Measurements from ENCODE around the gene KDM6B. TPM values are rescaled to one million over a fixed set of nuclear protein-coding genes. Genes with fewer than 3 reads are reported as not detected.
"Not testable (repeated sequence)": the region's sequence is repeated elsewhere in the genome, so short reads cannot be mapped to it uniquely, and the experiment has no call there.

KDM6B gene
- polyA plus RNA-seq, 1 donor from 2014 or later = 2.5 TPM

DNA sequence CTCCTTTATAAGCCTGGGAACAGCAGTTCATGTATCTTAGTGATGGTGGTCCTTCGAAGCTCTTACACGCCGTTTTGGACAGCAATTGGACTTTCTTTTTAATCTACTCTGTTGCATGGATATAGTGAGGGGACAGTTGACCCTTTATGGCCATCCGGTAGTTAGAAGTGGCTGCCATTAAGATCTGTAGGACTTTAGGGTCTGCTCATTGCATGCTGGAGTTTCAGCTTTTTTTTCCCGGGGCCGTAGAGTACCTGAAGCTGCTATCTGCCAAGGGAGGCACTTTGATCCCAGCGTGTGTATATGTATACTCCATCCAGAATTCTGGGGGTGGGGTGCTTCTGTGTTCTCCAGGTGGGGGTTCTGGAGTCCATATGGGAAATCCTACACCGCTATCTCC, 25.0 kb downstream of the KDM6B start:
- Histone ChIP-seq H3K27me3 (ENCODE audit: insufficient read depth, low read depth, low read length) (no peaks in the 10 kb centered on the region), H3K36me3 (ENCODE audit: insufficient read depth, low read length) (no peaks in the 10 kb centered on the region), H3K4me3 (ENCODE audit: low read length) (peak overlapping the region; percentile 85), H3K4me2 (ENCODE audit: low read length) (peak overlapping the region; percentile 71), H3K79me2 (replicated peaks; ENCODE audit: insufficient read depth, low read length) (peaks cover 22% of the 10 kb centered on the region), H3K27ac (ENCODE audit: low read length) (peak overlapping the region; percentile 98), H3F3A (ENCODE audit: insufficient read depth, low read length, poor library complexity, severe bottlenecking) (peaks cover 13% of the 10 kb centered on the region), H3K9ac (ENCODE audit: low read length) (peak overlapping the region; percentile 92), H4K20me1 (ENCODE audit: insufficient read depth) (no peaks in the 10 kb centered on the region), H3K9me3 (ENCODE audit: low read length) (no peaks in the 10 kb centered on the region), H2AFZ (ENCODE audit: low read depth, low read length) (no peak overlapping the region), H3K9me2 (ENCODE audit: insufficient read depth, low read length) (no peaks in the 10 kb centered on the region)
- TF ChIP-seq MXI1 (conservative IDR thresholded peaks at IDR 0.05; ENCODE audit: poor library complexity, severe bottlenecking) (no peak), EZH2 (IDR thresholded peaks at IDR 0.05; ENCODE audit: borderline replicate concordance, insufficient read depth, low read length, poor library complexity, severe bottlenecking) (no peak), TAF1 (IDR thresholded peaks at IDR 0.05; ENCODE audit: low read depth) (no peak), RAD21 (conservative IDR thresholded peaks at IDR 0.05) (no peak), EP300 (conservative IDR thresholded peaks at IDR 0.05; ENCODE audit: poor library complexity, severe bottlenecking) (no peak), SMC3 (conservative IDR thresholded peaks at IDR 0.05; ENCODE audit: poor library complexity) (no peak), POLR2AphosphoS5 (IDR thresholded peaks at IDR 0.05) (no peak)
- TF ChIP-seq, protein P1, sequence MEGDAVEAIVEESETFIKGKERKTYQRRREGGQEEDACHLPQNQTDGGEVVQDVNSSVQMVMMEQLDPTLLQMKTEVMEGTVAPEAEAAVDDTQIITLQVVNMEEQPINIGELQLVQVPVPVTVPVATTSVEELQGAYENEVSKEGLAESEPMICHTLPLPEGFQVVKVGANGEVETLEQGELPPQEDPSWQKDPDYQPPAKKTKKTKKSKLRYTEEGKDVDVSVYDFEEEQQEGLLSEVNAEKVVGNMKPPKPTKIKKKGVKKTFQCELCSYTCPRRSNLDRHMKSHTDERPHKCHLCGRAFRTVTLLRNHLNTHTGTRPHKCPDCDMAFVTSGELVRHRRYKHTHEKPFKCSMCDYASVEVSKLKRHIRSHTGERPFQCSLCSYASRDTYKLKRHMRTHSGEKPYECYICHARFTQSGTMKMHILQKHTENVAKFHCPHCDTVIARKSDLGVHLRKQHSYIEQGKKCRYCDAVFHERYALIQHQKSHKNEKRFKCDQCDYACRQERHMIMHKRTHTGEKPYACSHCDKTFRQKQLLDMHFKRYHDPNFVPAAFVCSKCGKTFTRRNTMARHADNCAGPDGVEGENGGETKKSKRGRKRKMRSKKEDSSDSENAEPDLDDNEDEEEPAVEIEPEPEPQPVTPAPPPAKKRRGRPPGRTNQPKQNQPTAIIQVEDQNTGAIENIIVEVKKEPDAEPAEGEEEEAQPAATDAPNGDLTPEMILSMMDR (IDR thresholded peaks at IDR 0.05; ENCODE audit: poor library complexity, severe bottlenecking) = no peak
- TF ChIP-seq, protein P2, sequence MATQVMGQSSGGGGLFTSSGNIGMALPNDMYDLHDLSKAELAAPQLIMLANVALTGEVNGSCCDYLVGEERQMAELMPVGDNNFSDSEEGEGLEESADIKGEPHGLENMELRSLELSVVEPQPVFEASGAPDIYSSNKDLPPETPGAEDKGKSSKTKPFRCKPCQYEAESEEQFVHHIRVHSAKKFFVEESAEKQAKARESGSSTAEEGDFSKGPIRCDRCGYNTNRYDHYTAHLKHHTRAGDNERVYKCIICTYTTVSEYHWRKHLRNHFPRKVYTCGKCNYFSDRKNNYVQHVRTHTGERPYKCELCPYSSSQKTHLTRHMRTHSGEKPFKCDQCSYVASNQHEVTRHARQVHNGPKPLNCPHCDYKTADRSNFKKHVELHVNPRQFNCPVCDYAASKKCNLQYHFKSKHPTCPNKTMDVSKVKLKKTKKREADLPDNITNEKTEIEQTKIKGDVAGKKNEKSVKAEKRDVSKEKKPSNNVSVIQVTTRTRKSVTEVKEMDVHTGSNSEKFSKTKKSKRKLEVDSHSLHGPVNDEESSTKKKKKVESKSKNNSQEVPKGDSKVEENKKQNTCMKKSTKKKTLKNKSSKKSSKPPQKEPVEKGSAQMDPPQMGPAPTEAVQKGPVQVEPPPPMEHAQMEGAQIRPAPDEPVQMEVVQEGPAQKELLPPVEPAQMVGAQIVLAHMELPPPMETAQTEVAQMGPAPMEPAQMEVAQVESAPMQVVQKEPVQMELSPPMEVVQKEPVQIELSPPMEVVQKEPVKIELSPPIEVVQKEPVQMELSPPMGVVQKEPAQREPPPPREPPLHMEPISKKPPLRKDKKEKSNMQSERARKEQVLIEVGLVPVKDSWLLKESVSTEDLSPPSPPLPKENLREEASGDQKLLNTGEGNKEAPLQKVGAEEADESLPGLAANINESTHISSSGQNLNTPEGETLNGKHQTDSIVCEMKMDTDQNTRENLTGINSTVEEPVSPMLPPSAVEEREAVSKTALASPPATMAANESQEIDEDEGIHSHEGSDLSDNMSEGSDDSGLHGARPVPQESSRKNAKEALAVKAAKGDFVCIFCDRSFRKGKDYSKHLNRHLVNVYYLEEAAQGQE (IDR thresholded peaks at IDR 0.05; ENCODE audit: borderline replicate concordance) = no peak

DNA sequence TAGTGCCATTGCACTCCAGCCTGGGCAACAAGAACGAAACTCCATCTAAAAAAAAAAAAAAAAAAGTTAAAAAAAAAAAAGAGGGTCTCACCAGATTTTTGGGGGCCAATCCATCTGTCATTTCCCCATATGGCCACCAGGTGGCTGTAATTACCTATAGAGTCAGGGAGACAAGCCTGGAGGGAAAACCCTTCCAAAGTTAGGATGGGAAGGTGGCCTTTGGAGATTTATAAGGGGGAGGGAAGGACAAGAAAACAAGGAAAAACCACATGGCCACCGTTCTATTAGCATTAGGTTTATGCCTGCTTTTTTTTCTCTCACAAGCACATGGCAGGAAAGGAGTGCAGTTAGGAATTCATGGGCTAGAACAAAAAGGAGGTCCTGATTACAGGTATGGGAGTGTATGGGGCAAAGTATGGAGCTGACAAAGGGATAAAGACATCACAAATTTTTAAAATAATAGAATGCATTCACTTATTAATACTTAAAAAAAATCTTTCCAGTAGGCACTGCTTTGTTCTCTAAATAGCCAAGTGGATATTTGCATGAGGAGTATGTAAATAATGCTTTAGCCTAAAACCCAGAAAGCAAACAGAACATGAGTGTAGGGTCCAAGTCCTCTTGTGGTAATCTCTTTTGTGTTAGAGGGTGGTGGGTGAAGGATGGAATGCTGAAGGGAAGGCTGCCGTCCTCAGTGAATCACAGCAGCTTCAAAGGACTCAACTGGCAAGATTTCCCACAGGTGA, 28.8 kb downstream of the KDM6B start:
- Histone ChIP-seq H3K79me2 (replicated peaks; ENCODE audit: insufficient read depth, low read length) (peaks cover 18% of the 10 kb centered on the region), H3K27ac (ENCODE audit: low read length) (no peak overlapping the region), H3K9me2 (ENCODE audit: insufficient read depth, low read length) (no peaks in the 10 kb centered on the region), H3F3A (ENCODE audit: insufficient read depth, low read length, poor library complexity, severe bottlenecking) (peaks cover 9% of the 10 kb centered on the region), H2AFZ (ENCODE audit: low read depth, low read length) (no peak overlapping the region), H4K20me1 (ENCODE audit: insufficient read depth) (no peaks in the 10 kb centered on the region), H3K9me3 (ENCODE audit: low read length) (no peaks in the 10 kb centered on the region), H3K9ac (ENCODE audit: low read length) (no peak overlapping the region), H3K4me2 (ENCODE audit: low read length) (no peak overlapping the region), H3K36me3 (ENCODE audit: insufficient read depth, low read length) (no peaks in the 10 kb centered on the region), H3K4me3 (ENCODE audit: low read length) (no peak overlapping the region), H3K27me3 (ENCODE audit: insufficient read depth, low read depth, low read length) (no peaks in the 10 kb centered on the region)
- TF ChIP-seq RAD21 (conservative IDR thresholded peaks at IDR 0.05) (peak; percentile 88), TAF1 (IDR thresholded peaks at IDR 0.05; ENCODE audit: low read depth) (no peak), MXI1 (conservative IDR thresholded peaks at IDR 0.05; ENCODE audit: poor library complexity, severe bottlenecking) (no peak), POLR2AphosphoS5 (IDR thresholded peaks at IDR 0.05) (no peak), SMC3 (conservative IDR thresholded peaks at IDR 0.05; ENCODE audit: poor library complexity) (peak; percentile 96), EP300 (conservative IDR thresholded peaks at IDR 0.05; ENCODE audit: poor library complexity, severe bottlenecking) (no peak), EZH2 (IDR thresholded peaks at IDR 0.05; ENCODE audit: borderline replicate concordance, insufficient read depth, low read length, poor library complexity, severe bottlenecking) (no peak)
- TF ChIP-seq, protein P2 (IDR thresholded peaks at IDR 0.05; ENCODE audit: borderline replicate concordance) = peak; percentile 22
- TF ChIP-seq, protein P1 (IDR thresholded peaks at IDR 0.05; ENCODE audit: poor library complexity, severe bottlenecking) = peak; percentile 85

DNA sequence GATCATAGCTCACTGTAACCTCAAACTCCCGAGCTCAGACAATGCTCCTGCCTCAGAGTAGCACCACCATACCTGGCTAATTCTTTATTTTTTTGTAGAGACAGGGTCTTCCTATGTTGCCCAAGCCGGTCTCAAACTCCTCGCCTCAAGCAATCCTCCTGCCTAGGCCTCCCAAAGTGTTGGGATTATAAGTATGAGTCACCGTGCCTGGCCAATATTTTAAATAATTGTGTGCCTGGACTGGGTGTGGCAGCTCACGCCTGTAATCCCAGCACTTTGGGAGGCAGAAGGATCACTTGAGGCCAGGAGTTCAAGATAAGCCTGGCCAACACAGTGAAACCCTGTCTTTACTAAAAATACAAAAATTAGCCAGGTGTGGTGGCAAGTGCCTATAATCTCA, 30.4 kb downstream of the KDM6B start:
- not testable (repeated sequence) for H3K27me3 ChIP-seq (ENCODE audit: insufficient read depth, low read depth, low read length); H3K9me3 ChIP-seq (ENCODE audit: low read length); H4K20me1 ChIP-seq (ENCODE audit: insufficient read depth); H3K4me2 ChIP-seq (ENCODE audit: low read length); H3K4me3 ChIP-seq (ENCODE audit: low read length); H3K36me3 ChIP-seq (ENCODE audit: insufficient read depth, low read length); H3K27ac ChIP-seq (ENCODE audit: low read length); H2AFZ ChIP-seq (ENCODE audit: low read depth, low read length); H3K9me2 ChIP-seq (ENCODE audit: insufficient read depth, low read length); H3K9ac ChIP-seq (ENCODE audit: low read length); H3F3A ChIP-seq (ENCODE audit: insufficient read depth, low read length, poor library complexity, severe bottlenecking)
- peaks cover 13% of the 10 kb centered on the region for H3K79me2 ChIP-seq (replicated peaks; ENCODE audit: insufficient read depth, low read length)

Measured in neural cell (in vitro differentiated cells).